ENCODE data around the gene FNDC3B.

Gene FNDC3B

DNA sequence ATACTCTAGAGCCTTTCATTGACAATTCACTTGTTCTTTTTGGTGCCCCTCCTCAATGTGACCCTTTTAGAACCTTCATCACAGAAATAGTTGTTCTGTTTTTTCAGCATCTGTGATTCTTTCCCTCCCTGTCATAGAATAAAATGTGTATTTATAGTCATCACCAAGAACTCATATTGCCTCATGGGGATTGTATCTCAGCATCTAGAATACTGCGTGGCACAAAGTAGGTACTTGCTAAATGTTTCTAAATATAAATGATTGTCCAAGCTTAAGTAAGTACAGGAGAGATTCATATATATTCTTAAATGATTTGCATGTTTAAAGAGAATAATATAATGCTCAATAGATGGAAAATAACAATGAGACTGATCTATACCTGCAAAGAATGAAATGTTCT lies 190.1 kb downstream of the FNDC3B start:
- no peak overlapping the region for H3K4ac ChIP-seq (ENCODE audit: low read length)
- H3K79me1 ChIP-seq (ENCODE audit: low read depth, low read length), result no peaks in the 10 kb centered on the region
- no peak overlapping the region for H2BK120ac ChIP-seq (ENCODE audit: low read depth, low read length)
- DNase-seq (ENCODE audit: low spot score), result no peak
- no peak overlapping the region for H2BK12ac ChIP-seq (ENCODE audit: low read length)
- no peak overlapping the region for H4K91ac ChIP-seq (ENCODE audit: low read depth, low read length, poor library complexity)
- H3K27ac ChIP-seq (replicated peaks; ENCODE audit: low read length), result no peak overlapping the region
- H3K4me3 ChIP-seq (ENCODE audit: low read length in 2 of 2), result no peak overlapping the region
- no peak overlapping the region for H2BK5ac ChIP-seq (ENCODE audit: low read length)
- no peak overlapping the region for H3K9ac ChIP-seq (ENCODE audit: low read depth, low read length, poor library complexity)
- WGBS, 2 donors (ENCODE audit: extremely low coverage in 2 of 2, insufficient read length in 2 of 2, insufficient replicate concordance in 1 of 2), result no CpG with 5 or more reads among the region's 1 CpG
- H2BK15ac ChIP-seq (ENCODE audit: low read length), result no peak overlapping the region
- H3K9me3 ChIP-seq (replicated peaks in 1 of 2; ENCODE audit: control insufficient read depth in 2 of 2, insufficient read depth in 1 of 2, low read depth in 1 of 2, low read length in 2 of 2), result peaks cover 0 to 7% of the 10 kb centered on the region in 2 donors
- H3K23ac ChIP-seq (ENCODE audit: low read depth, low read length, poor library complexity), result no peak overlapping the region
- H2AFZ ChIP-seq (ENCODE audit: low read length), result no peak overlapping the region
- peaks cover 3 to 17% of the 10 kb centered on the region in 2 donors for H3K4me1 ChIP-seq (ENCODE audit: control insufficient read depth in 2 of 2, insufficient read depth in 1 of 2, low read depth in 1 of 2, low read length in 2 of 2)
- H4K8ac ChIP-seq (ENCODE audit: low read depth, low read length), result no peak overlapping the region
- no peak overlapping the region for H3K14ac ChIP-seq (ENCODE audit: low read length)
- no peak overlapping the region for H2AK5ac ChIP-seq (ENCODE audit: low read depth, low read length)
- peaks cover 0 to 40% of the 10 kb centered on the region in 2 donors for H3K36me3 ChIP-seq (replicated peaks in 1 of 2; ENCODE audit: control insufficient read depth in 2 of 2, insufficient read depth in 2 of 2, low read length in 2 of 2)
- H3K4me2 ChIP-seq (ENCODE audit: insufficient read depth, low read length, poor library complexity, severe bottlenecking), result no peak overlapping the region
- H3K18ac ChIP-seq (ENCODE audit: low read length), result no peak overlapping the region
- H3K27me3 ChIP-seq (ENCODE audit: control insufficient read depth in 3 of 3, insufficient read depth in 3 of 3, low read depth in 1 of 3, low read length in 3 of 3), result no peaks in the 10 kb centered on the region

DNA sequence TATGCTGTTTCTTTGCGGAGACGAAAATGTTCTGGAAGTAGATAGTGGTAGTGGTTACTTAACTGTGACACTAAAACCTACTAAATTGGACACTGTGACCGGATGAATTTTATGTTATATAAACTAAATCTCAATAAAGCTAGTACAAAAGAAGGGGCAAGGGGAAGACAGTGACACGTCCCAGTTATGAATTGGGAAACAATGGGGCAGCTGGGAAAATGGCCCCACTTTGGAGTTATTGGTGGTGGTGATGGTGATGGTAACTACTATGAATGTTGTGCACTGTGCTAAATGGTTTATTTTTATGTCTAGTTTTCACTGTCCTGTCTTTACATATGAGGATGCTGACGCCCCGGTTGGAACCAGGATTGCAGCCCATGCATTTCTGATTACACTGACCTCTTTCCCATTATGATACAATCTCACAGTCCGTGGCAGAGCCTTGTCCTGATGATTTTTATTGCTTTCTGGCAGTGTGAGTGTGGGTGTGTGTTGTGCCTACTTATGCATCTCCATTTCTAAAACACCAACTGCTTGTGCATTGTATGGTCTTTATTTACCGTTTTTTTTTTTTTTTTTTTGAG lies 192.0 kb downstream of the FNDC3B start:
- Histone ChIP-seq H3K27ac (replicated peaks; ENCODE audit: low read length) (no peak overlapping the region), H4K8ac (ENCODE audit: low read depth, low read length) (no peak overlapping the region), H3K79me1 (ENCODE audit: low read depth, low read length) (no peaks in the 10 kb centered on the region), H2BK12ac (ENCODE audit: low read length) (no peak overlapping the region), H4K91ac (ENCODE audit: low read depth, low read length, poor library complexity) (no peak overlapping the region), H3K4me1 (ENCODE audit: control insufficient read depth in 2 of 2, insufficient read depth in 1 of 2, low read depth in 1 of 2, low read length in 2 of 2) (peaks cover 3 to 15% of the 10 kb centered on the region in 2 donors), H2BK5ac (ENCODE audit: low read length) (no peak overlapping the region), H3K14ac (ENCODE audit: low read length) (no peak overlapping the region), H2BK15ac (ENCODE audit: low read length) (no peak overlapping the region), H3K18ac (ENCODE audit: low read length) (no peak overlapping the region), H2AFZ (ENCODE audit: low read length) (no peak overlapping the region), H3K36me3 (replicated peaks in 1 of 2; ENCODE audit: control insufficient read depth in 2 of 2, insufficient read depth in 2 of 2, low read length in 2 of 2) (peaks cover 0 to 40% of the 10 kb centered on the region in 2 donors), H3K27me3 (ENCODE audit: control insufficient read depth in 3 of 3, insufficient read depth in 3 of 3, low read depth in 1 of 3, low read length in 3 of 3) (no peaks in the 10 kb centered on the region), H2AK5ac (ENCODE audit: low read depth, low read length) (no peak overlapping the region), H3K4me3 (ENCODE audit: low read length in 2 of 2) (no peak overlapping the region), H3K4me2 (ENCODE audit: insufficient read depth, low read length, poor library complexity, severe bottlenecking) (no peak overlapping the region), H3K9ac (ENCODE audit: low read depth, low read length, poor library complexity) (no peak overlapping the region), H3K9me3 (replicated peaks in 1 of 2; ENCODE audit: control insufficient read depth in 2 of 2, insufficient read depth in 1 of 2, low read depth in 1 of 2, low read length in 2 of 2) (peaks cover 0 to 7% of the 10 kb centered on the region in 2 donors), H3K23ac (ENCODE audit: low read depth, low read length, poor library complexity) (no peak overlapping the region), H2BK120ac (ENCODE audit: low read depth, low read length) (no peak overlapping the region), H3K4ac (ENCODE audit: low read length) (no peak overlapping the region)
- no CpG with 5 or more reads among the region's 8 CpGs for WGBS, 2 donors (ENCODE audit: extremely low coverage in 2 of 2, insufficient read length in 2 of 2, insufficient replicate concordance in 1 of 2)
- no peak for DNase-seq (ENCODE audit: low spot score)

DNA sequence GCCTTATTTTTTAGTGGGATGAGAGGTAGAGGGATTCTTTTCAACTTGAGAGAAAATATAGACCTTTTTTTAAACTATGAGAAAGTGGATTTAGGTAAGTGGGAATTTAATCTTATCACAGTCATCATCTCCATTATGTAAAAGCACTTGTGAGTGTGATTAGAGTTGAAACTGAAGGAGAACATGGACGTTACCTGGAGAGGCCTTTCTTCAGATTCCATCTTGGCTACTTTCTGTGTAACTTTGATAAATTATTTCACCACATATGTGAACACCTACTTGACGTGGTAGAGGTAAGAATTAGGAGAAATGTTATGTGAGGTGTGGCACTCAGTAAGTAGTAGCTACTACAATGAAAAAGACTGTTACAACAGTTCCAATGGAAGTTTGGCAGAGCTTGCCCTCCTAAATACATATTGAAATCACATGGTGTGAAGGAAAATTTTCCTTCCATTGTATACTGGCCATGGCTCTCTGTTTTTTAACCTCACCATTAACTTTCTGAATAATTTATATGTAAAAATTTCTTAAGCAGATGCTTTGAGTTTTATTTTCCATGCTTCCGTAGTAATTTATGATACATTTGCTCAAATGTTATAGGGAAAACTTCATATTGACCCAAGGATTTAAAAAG lies 193.3 kb downstream of the FNDC3B start:
- Histone ChIP-seq H3K18ac (ENCODE audit: low read length) (no peak overlapping the region), H3K9ac (ENCODE audit: low read depth, low read length, poor library complexity) (no peak overlapping the region), H3K4ac (ENCODE audit: low read length) (no peak overlapping the region), H2BK15ac (ENCODE audit: low read length) (no peak overlapping the region), H2BK12ac (ENCODE audit: low read length) (no peak overlapping the region), H2AK5ac (ENCODE audit: low read depth, low read length) (no peak overlapping the region), H3K4me3 (ENCODE audit: low read length in 2 of 2) (no peak overlapping the region), H3K79me1 (ENCODE audit: low read depth, low read length) (no peaks in the 10 kb centered on the region), H3K27ac (replicated peaks; ENCODE audit: low read length) (no peak overlapping the region), H3K27me3 (ENCODE audit: control insufficient read depth in 3 of 3, insufficient read depth in 3 of 3, low read depth in 1 of 3, low read length in 3 of 3) (no peaks in the 10 kb centered on the region), H3K36me3 (replicated peaks in 1 of 2; ENCODE audit: control insufficient read depth in 2 of 2, insufficient read depth in 2 of 2, low read length in 2 of 2) (peaks cover 0 to 36% of the 10 kb centered on the region in 2 donors), H2AFZ (ENCODE audit: low read length) (no peak overlapping the region), H3K4me1 (ENCODE audit: control insufficient read depth in 2 of 2, insufficient read depth in 1 of 2, low read depth in 1 of 2, low read length in 2 of 2) (peaks cover 3 to 8% of the 10 kb centered on the region in 2 donors), H3K14ac (ENCODE audit: low read length) (no peak overlapping the region), H4K8ac (ENCODE audit: low read depth, low read length) (no peak overlapping the region), H2BK120ac (ENCODE audit: low read depth, low read length) (no peak overlapping the region), H3K4me2 (ENCODE audit: insufficient read depth, low read length, poor library complexity, severe bottlenecking) (no peak overlapping the region), H3K23ac (ENCODE audit: low read depth, low read length, poor library complexity) (no peak overlapping the region), H3K9me3 (replicated peaks in 1 of 2; ENCODE audit: control insufficient read depth in 2 of 2, insufficient read depth in 1 of 2, low read depth in 1 of 2, low read length in 2 of 2) (peaks cover 0 to 7% of the 10 kb centered on the region in 2 donors), H4K91ac (ENCODE audit: low read depth, low read length, poor library complexity) (no peak overlapping the region), H2BK5ac (ENCODE audit: low read length) (no peak overlapping the region)
- no CpG with 5 or more reads among the region's 3 CpGs for WGBS, 2 donors (ENCODE audit: extremely low coverage in 2 of 2, insufficient read length in 2 of 2, insufficient replicate concordance in 1 of 2)
- no peak for DNase-seq (ENCODE audit: low spot score)

DNA sequence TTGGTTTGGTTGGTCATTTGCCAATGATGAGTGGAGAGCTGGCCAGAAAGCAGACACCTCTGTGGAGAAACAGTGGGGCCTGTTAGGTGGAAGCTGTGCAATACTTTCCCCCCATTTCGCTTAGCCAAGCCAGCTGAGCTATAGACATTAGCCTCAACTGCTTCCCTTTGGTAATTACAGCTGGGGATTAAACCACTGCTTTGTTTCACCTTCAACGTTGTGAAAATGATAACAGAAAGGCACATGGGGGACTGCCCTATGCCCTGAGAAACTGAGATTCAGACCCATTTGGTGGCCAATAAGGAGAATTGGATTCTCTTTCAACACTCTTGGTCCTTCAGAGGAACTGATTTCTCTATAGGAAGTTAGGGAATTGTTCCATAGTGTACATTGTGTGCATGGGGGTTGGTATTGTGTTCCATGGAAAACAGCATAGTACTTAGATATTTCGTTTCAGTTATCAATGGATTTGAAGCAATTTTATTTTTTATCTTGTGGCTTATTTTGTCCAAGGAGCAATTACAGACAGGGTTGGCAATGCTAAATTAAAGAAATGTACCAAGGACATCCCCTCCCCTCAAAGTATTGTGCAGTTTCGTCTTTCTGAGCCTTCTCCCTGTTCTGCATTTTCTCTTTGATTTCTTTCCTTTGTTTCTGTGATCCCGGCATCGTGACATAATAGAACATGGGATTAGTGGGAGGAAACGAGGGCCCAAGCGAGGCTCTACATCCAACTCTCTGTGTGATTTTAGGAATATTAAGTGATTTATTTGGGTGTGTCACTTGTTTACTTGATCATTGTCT lies 194.3 kb downstream of the FNDC3B start:
- no peak for DNase-seq (ENCODE audit: low spot score)
- WGBS, 2 donors (ENCODE audit: extremely low coverage in 2 of 2, insufficient read length in 2 of 2, insufficient replicate concordance in 1 of 2), result no CpG with 5 or more reads among the region's 8 CpGs
- H3K27me3 ChIP-seq (ENCODE audit: control insufficient read depth in 3 of 3, insufficient read depth in 3 of 3, low read depth in 1 of 3, low read length in 3 of 3), result no peaks in the 10 kb centered on the region
- peaks cover 0 to 34% of the 10 kb centered on the region in 2 donors for H3K36me3 ChIP-seq (replicated peaks in 1 of 2; ENCODE audit: control insufficient read depth in 2 of 2, insufficient read depth in 2 of 2, low read length in 2 of 2)
- no peak overlapping the region for H2BK15ac ChIP-seq (ENCODE audit: low read length)
- H3K9me3 ChIP-seq (replicated peaks in 1 of 2; ENCODE audit: control insufficient read depth in 2 of 2, insufficient read depth in 1 of 2, low read depth in 1 of 2, low read length in 2 of 2), result peaks cover 0 to 7% of the 10 kb centered on the region in 2 donors
- no peak overlapping the region for H2BK120ac ChIP-seq (ENCODE audit: low read depth, low read length)
- H2AK5ac ChIP-seq (ENCODE audit: low read depth, low read length), result no peak overlapping the region
- H3K4me1 ChIP-seq (ENCODE audit: control insufficient read depth in 2 of 2, insufficient read depth in 1 of 2, low read depth in 1 of 2, low read length in 2 of 2), result peaks cover 0 to 3% of the 10 kb centered on the region in 2 donors
- H4K8ac ChIP-seq (ENCODE audit: low read depth, low read length), result no peak overlapping the region
- H3K4me2 ChIP-seq (ENCODE audit: insufficient read depth, low read length, poor library complexity, severe bottlenecking), result no peak overlapping the region
- H3K18ac ChIP-seq (ENCODE audit: low read length), result no peak overlapping the region
- no peak overlapping the region for H3K9ac ChIP-seq (ENCODE audit: low read depth, low read length, poor library complexity)
- H3K4ac ChIP-seq (ENCODE audit: low read length), result no peak overlapping the region
- no peak overlapping the region for H3K4me3 ChIP-seq (ENCODE audit: low read length in 2 of 2)
- H2BK12ac ChIP-seq (ENCODE audit: low read length), result no peak overlapping the region
- no peak overlapping the region for H2BK5ac ChIP-seq (ENCODE audit: low read length)
- no peak overlapping the region for H3K23ac ChIP-seq (ENCODE audit: low read depth, low read length, poor library complexity)
- no peak overlapping the region for H4K91ac ChIP-seq (ENCODE audit: low read depth, low read length, poor library complexity)
- H3K27ac ChIP-seq (replicated peaks; ENCODE audit: low read length), result no peak overlapping the region
- H3K79me1 ChIP-seq (ENCODE audit: low read depth, low read length), result no peaks in the 10 kb centered on the region
- H3K14ac ChIP-seq (ENCODE audit: low read length), result no peak overlapping the region
- H2AFZ ChIP-seq (ENCODE audit: low read length), result no peak overlapping the region
